ENCODE results near the gene NNMT.
"Not testable (repeated sequence)": the region's sequence is repeated elsewhere in the genome, so short reads cannot be mapped to it uniquely, and the experiment has no call there.

The NNMT gene

DNA sequence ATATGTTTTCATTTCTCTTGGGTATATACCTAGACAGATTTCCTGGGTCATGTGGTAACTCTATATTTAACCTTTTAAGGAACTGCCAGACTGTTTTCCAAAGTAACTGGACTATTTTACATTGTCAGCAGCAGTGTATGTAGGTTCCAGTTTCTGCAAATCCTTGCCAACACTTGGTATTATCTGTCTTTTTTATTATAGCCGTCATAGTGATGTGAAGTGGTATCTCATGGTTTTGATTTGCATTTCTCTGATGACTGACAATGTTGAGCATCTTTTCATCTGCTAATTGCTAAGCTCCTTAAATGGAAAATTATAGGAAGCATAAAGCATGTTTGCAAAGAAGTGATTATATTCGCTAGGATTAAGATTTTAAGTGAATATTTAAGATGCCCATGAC, 13.9 kb downstream of the NNMT start:
- DNase-seq (ENCODE audit: low read depth) = no peak

DNA sequence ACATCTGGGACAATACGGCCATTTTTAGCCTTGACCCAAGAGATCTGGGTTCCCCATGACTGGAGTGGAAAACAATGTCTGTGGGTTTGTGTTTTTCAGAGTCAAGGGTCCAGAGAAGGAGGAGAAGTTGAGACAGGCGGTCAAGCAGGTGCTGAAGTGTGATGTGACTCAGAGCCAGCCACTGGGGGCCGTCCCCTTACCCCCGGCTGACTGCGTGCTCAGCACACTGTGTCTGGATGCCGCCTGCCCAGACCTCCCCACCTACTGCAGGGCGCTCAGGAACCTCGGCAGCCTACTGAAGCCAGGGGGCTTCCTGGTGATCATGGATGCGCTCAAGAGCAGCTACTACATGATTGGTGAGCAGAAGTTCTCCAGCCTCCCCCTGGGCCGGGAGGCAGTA, 15.7 kb downstream of the NNMT start:
- no peak for DNase-seq (ENCODE audit: low read depth)

DNA sequence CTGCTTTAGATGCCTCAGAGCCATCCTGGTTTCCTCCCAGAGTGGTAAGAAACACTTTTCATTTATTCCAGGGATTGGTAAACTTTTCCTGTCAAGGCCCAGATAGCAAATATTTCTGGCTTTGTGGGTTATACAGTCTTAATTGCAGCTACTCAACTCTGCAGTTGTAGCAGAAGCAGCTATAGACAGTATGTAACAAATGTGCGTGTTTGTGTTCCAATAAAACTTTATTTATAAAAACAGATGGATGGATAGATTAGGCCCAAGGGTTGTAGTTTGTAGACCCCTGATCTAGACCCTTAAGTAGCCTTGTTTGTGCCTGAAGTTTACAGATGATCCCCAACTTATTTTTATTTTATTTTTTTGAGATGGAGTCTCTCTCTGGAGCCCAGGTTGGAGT, 17.9 kb downstream of the NNMT start:
- DNase-seq (ENCODE audit: low read depth) = no peak

DNA sequence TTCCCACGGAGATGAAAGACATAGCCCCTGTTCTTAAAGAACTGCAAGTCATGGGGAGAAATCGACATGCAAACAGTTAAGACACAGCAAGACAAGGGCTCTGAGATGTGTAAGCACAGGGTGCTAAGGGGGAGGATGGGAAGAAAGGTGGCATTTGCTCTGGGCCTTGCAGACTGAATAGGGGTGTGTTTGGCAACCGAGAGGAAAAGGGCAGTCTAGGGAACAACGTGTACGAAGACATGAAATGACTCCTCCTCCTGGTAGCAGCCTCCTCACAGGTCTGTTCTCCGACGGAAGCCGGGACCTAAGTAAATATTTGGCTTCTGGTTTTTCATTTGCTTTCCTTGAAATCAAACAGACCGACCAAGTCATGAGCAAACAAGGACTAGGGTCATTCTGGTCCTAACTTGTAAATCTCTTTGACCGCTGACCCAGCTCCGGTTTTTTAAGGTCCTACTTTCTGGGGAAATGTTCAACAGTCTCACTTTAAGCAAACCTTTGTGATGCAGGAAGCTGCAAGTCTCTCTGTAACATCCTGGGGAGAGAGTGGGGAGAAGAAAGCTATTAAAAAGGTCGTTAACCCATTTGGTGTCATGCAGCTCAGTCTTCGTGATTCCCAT, 19.7 kb downstream of the NNMT start:
- no peak for DNase-seq (ENCODE audit: low read depth)

DNA sequence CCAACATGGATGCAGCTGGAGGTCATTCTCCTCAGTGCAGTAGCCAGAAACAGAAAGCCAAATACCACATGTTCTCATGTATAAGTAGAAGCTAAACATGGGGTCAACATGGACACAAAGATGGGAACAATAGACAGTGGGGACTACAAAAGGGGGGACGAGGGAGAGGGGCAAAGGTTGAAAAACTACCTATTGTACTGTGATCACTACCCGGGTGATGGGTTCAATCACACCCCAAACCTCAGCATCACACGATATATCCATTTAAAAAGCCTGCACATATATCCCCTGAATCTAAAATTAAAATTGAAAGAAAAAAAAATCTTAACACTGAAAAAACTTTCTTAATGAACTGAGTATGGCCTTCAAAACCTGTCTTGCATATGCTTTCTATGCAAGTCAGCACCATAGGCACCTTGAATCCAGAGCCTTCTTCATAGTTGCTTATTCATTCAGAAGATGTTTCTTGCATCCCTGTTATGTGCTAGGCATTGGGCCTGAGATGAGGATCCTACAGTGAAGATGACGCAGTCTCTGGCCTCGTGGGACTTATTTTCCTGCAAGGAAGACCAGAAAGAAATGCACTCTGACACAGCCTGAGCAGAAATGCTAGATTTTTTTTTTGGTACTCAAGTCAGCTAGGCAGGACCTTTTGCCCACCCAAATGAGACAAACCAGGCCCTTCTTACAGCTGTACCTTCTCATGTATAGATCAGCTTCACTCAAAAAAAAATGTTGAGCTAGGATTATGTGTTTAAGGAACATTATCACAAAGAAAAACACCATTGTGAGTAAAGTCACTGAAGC, 21.0 kb downstream of the NNMT start:
- DNase-seq (ENCODE audit: low read depth) = no peak

DNA sequence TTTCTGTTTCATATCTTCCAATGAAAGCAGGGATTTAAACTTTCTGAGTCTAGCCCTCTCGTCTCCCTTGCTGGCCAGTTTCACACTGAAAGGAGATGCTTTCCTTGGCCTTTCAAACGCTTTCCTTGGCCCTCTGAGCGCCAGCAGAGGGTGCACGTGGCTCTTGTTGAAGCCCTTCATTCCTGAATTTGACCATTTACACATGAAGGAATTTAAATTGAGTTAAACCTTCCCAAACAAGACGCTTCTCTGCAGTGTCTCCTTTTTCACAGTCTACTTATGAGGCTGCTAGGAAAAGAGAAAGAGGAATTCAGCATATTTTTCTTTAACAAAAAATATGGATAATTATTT, 21.6 kb downstream of the NNMT start:
- DNase-seq (ENCODE audit: low read depth) = no peak

DNA sequence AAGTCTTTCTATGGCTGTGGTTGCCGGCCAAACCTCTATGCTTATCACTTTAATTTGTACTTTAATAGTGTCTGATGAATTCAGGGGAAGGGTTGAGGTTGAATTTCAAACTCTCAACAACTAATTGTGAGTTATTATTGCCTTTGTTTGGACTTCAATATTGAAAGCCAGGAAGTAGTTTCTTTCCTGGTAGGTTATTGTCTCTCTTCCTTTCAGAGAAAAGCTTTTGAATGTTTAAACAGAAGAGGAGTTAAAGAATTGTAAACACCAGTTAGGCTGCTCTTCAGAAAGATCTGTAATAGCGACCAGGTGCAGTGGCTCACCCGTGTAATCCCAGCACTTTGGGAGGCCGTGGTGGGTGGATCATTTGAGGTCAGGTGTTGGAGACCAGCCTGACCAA, 22.2 kb downstream of the NNMT start:
- no peak for DNase-seq (ENCODE audit: low read depth)

DNA sequence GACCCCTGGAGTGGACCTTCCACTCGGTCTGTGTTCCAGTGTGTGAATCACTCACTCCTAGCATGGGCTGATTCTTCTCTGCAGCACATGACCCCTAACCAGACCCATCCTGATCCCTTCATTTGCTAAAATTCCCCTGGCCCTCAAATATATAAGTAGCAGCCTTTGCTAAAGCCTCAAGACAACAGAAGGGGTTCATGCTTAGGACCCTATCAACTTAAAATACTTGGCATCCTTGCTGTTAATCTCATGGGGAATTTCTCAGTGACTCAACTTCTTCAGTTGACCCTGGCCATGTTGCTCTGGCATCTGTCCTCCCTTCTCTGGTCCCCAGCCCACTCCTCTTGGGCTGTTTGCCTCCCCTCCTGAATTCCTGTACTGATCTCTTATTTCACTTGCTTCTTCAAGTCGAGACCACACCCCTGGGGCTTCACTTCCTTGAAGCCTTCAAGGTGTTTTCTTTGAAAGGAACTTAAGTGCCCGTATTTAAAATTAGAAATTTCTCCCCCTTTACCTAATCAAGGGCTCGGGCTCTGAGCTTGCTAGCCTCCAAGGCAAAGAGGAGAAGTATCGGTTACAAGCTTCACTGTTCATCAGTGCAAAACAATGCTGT, 23.6 kb downstream of the NNMT start:
- no peak for DNase-seq (ENCODE audit: low read depth)

DNA sequence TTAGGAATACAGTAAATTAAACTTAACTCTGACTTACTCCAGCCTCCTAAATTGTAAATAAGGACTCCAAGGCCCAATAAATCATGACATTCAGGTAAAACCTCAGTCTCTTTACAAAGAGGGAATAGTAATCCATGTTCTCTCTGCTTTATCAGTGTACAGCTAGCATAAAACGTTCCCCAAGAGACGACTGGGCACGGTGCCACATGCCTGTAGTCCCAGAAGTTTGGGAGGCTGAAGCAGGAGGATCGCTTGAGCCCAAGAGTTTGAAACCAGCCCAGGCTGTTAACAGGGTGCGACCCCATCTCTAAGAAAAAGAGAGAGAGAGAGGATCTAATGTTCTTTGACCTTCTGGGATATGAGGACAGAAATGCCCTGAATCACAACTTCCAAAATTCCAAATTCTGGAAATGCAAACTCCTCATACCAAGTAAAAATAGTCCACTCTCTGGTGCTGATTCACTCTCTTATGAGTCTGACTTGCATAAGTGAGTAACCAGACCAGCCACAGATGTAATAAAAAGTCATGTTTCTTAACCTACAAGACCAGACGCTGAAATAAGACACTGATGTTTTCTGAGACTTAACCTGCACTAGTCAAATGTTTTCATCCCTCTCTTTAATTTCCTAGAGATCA, 25.5 kb downstream of the NNMT start:
- DNase-seq (ENCODE audit: low read depth) = no peak

DNA sequence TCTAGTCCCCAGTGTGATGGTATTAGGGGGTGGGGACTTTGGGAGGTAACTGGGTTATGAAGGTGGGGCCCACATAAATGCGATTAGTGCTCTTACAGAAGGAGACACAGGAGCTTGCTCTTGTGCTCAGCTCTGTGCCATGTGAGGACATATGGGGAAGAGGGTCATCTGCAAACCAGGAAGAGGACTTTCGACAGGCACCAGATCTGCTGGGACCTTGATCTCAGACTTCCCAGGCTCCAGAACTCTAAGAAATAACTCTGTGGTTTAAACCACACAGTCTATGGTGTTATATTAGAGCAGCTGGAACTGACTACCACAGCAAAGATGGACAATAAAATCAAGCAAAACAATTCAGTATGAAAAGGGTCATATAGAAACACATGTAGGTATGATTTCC, 26.7 kb downstream of the NNMT start:
- no peak for DNase-seq (ENCODE audit: low read depth)

DNA sequence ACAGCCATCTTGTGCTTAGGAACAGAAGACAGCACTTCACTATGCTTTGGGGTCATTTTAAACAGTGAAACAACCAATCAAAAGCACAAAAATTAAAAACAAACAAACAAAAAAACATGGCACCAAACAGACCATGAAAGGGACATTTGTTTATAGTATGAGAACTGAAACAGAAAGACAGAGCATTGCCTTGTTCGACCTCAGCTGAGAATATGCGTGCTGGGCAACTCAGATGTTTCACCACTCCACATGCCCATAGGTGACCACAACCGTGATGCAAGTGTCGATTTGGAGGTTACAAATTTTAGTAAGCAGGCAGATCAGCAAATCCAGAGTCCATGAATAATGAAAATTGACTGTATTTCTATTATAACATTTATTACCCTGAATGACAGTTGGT, 30.0 kb downstream of the NNMT start:
- no peak for DNase-seq (ENCODE audit: low read depth)

DNA sequence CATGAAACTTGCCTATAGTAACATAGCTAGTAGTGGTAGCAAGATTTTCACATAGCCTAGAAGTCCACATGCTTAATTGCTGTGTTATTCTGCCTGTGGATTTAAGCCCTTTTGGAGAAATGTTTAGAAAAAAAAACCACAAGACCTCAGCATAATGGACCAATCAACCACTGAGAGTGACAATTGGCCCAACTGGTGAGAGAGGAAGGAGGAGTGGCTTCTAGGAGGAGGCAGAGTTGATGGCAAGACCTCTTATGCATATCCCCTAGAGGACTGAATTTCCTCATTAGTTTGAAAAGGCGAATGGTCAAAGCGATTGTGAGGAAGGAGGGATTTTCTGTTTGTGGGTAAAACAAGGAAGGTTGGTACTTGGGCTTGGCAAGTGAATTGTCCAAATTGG, 30.6 kb downstream of the NNMT start:
- no peak for DNase-seq (ENCODE audit: low read depth)

DNA sequence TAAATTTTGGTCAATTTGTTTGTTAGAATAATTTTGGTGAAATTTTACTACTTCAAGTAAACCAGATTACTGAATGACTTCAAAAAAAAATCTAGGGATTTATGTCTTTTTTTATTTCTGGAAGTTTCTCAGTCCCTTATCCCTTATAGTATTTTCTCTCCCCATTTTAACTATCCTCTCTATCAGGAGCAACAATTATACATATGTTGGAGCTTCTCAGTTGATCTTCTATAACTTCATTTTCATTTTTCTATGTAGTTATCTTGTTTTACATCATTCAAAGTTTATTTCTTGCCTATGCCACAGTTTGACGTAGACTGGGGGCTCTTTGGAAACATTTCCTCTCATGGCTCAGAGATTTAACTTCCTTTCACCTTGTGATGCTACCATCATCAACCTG, 34.2 kb downstream of the NNMT start:
- DNase-seq (ENCODE audit: low read depth) = no peak

DNA sequence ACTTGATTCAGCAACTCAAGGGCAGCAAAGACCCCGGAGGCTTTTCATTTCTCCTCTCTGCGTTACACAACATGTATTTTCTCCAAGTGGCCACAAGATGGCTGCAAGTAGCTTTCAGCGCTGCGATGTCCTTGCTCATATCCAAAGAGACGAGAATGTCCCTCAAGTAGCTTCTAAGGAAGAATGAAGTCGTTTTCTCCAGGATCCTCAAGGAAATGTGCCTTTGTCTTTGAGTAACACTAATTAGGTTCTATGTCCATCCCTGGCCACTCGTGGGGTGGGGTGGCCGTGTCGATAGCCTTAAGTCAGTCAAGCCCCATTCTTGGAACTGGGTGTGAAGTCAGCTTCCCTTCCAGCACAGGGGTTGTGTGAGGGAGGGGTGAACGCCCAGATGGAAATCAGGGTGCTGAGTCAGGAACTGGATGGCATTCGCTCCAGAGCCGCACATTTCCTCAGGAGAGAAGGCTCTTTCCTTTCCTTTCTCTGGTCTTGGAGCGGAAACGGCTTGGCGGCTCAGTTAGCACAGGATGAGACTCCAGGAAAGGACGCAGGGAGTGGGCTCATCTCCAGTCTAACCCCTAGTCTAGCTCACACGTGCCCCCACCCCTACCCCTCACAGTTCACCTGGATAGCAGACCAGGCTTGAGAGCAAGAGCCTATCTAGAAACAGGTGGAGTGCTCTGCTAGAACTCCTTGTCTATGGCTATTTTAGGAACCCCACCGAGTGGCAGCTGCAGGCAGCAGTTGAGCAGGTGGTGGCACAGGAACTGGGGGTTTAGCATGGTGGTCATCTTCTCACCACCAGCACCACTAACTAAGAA, 44.3 kb downstream of the NNMT start:
- DNase-seq (ENCODE audit: low read depth) = no peak

DNA sequence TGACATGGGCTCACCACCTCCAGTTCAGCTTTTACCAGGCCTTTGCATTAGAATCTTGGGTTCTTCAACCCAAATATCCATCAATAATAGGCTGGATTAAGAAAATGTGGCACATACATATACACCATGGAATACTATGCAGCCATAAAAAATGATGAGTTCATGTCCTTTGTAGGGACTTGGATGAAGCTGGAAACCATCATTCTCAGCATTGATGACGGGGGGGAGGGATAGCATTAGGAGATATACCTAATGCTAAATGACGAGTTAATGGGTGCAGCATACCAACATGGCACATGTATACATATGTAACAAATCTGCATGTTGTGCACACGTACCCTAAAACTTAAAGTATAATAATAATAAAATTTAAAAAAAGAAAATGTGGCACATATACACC, 45.5 kb downstream of the NNMT start:
- DNase-seq (ENCODE audit: low read depth) = not testable (repeated sequence)

DNA sequence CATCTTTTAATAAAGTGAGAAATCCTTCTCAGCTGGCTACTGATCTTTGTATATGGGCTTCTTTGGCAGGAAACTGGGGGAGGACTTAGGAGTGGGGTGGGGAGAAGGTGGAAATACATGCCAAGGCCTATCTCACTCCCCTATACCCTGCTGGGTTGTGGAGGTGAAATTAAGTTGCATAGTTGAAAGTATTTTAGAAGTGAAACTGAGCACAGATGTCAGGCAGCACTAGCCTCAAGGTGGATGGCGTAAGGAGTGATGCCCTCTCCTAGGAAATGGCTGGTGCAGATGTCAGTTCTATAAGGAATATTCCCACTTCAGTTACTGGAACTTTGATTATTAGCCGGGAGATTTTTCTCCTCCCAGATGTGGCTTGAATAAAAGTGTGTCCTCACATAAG, 46.3 kb downstream of the NNMT start:
- DNase-seq (ENCODE audit: low read depth) = no peak

DNA sequence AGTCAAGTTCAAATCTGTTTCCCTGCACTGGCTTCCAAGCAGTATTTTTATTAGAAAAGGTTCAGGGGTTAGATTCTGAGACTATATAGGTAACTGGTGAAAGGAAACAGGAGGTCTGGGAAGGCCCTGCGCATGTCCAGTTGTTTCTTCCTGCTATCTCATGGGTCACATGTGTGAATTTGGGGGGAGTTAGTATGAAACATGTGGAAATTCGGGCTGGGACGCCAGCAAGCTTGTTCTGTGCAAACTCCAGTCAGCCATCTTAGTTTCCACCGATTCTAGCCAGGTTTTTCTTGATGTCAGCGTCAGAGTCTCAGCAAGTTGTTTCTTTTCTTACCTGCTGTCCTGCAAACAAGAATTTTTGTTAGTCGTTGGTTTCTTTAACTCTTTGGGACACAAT, 46.8 kb downstream of the NNMT start:
- DNase-seq (ENCODE audit: low read depth) = no peak

DNA sequence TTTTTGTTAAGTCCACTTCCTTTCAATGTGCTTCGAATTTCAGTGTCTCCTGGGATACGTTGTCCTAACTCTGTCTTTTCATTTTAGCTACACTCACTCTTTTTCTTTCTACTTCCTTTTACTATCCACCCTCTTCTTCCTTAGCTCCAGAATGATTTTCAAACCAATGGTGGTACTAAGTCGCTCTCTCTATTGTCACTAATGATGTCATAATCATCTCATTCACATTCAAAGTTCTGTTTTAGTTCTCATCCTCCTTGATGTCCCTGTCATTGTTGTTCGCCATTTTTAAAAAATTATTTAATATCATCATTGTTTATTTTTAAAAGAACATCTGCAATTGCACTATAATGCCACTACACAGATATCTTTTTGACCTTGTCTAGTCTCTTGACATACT, 47.3 kb downstream of the NNMT start:
- no peak for DNase-seq (ENCODE audit: low read depth)

DNA sequence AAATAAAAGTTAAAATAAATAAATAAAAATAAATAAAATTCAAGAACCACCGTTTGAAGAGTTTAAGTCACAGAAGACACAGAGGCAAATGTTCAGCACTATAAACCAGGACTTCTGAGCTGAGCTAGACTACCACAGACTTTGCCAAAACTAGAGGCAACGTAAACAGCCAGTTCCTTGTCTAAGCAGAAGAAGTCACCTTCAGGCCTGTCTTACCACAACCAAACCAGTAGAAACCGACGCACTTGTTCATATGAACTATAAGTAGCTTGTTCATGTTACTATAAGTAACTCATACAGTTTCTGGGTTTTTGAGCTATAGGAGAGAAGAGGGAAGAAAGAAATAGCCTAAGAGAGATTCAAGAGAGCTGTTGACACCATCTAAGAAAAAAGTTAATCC, 48.3 kb downstream of the NNMT start:
- no peak for DNase-seq (ENCODE audit: low read depth)

DNA sequence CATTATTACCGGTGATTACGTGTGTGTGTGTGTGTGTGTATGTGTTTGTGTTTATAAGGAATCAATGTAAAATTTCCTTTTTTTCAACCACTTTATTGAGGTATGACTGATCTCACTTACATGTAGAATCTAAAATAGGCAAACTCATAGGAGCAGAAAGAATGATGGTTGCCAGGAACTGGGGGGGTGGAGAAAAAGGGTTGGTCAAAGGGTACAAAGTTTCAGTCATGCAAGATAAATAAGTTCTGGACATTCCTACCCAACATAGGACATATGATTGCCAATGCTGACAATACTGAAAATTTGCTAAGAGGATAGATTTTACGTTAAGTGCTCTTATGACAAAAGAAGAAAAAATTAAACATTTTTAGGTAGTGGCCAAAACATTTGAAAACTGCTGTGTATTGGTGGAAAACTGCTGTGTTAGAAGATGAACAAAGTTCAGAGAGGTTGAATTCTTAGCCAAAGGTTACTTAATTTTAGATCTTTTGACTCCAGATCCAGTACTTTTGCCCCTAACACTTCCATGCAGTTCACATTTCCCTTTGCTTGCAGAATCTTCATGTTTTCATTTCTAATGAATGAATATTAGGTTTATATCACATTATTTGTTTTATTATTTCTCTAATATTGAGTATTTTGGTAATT, 49.5 kb downstream of the NNMT start:
- DNase-seq (ENCODE audit: low read depth) = no peak

DNA sequence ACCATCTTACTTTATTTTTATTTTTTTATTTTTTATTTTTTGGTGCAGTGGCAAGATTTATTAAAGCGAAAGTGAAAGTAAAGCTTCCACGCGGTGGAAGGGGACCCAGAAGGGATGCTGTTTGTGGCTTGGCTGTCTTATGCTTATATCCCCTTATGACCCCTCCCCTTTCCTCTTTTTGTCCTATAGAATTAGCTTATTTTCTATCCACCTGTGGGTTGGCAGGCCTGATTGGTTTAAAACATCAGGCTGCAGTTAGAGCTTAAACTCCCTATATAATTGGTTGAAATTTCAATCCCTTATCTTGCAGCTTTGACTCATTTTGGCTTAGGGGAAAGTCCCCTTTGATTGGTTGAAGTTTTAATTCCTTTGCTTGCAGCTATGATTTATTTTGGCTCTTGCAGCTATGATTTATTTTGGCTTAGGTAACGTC, 50.5 kb downstream of the NNMT start:
- no peak for DNase-seq (ENCODE audit: low read depth)
